Activated CD4-positive, alpha-beta T cell treated with anti-CD3 and anti-CD28 coated beads, Interleukin-2, amount 50 U/mL, for 4 hours (primary cell): Measurements from ENCODE around the gene SCGB1D4.

ENCODE experiments used
- DNase-seq, 2 experiments: peaks; one replicate each; pipeline ENCODE4 v3.0.0-alpha.2; 2020

The SCGB1D4 gene

GRCh38 chr11:62273284-62273683 is 25.6 kb downstream of the SCGB1D4 start:
- no peak for DNase-seq

GRCh38 chr11:62269654-62270278 is 29.1 kb downstream of the SCGB1D4 start, which contains the start of gene SCGB2A2:
SCGB2A2 (plus strand) TSS chr11:62270158; CDS start chr11:62270217, 59 bp downstream.
- DNase-seq: no peak

GRCh38 chr11:62267576-62267975 is 31.3 kb downstream of the SCGB1D4 start:
- no peak for DNase-seq

GRCh38 chr11:62267050-62267449 is 31.8 kb downstream of the SCGB1D4 start:
- no peak for DNase-seq

GRCh38 chr11:62266558-62266957 is 32.3 kb downstream of the SCGB1D4 start:
- DNase-seq: no peak

GRCh38 chr11:62264004-62264403 is 34.9 kb downstream of the SCGB1D4 start:
- DNase-seq: no peak

GRCh38 chr11:62260261-62260953 is 38.5 kb downstream of the SCGB1D4 start:
- no peak for DNase-seq

- no peak for DNase-seq
Observed at GRCh38 chr11:62256281-62256680, 42.6 kb downstream of the SCGB1D4 start.

GRCh38 chr11:62253999-62254542 is 44.8 kb downstream of the SCGB1D4 start:
- no peak for DNase-seq

GRCh38 chr11:62251698-62252097 is 47.2 kb downstream of the SCGB1D4 start:
- no peak for DNase-seq
